Measurements from ENCODE around the gene UBASH3A. TPM values are rescaled to one million over a fixed set of nuclear protein-coding genes. Genes with fewer than 3 reads are reported as not detected.

UBASH3A gene
- polyA plus RNA-seq, 3 donors = not detected

GRCh38 chr21:42392731-42393442 is 10.8 kb upstream of the UBASH3A start:
- no peak overlapping the region for H3K4me3 ChIP-seq (replicated peaks in 1 of 3; ENCODE audit: low read depth in 2 of 3, low read length in 3 of 3)
- 92% methylated on average over 11 of the region's 17 CpGs for WGBS (ENCODE audit: insufficient coverage)
- no peak overlapping the region for H3K4me2 ChIP-seq (replicated peaks; ENCODE audit: extremely low read depth, low read length, poor library complexity, severe bottlenecking)
- H3K9me3 ChIP-seq (replicated peaks in 1 of 2; ENCODE audit: control insufficient read depth in 1 of 2, insufficient read depth in 1 of 2, low read length in 2 of 2) = no peaks in the 10 kb centered on the region
- Mint-ChIP-seq H3K4me1 (peaks cover 17% of the 10 kb centered on the region), H3K27me3 (ENCODE audit: low read depth in 3 of 3) (peaks cover 1 to 5% (median 1%) of the 10 kb centered on the region in 3 donors), H3K27ac (no peak overlapping the region), H3K9me3 (peaks cover 0 to 1% (median 0%) of the 10 kb centered on the region in 7 donors), H3K4me3 (peak overlapping the region in 1 of 2 donors; percentile 7), H3K36me3 (no peaks in the 10 kb centered on the region)
- intact Hi-C loops (cut with micrococcal nuclease) = no loop called here
- no peak for DNase-seq
- H3K79me2 ChIP-seq (ENCODE audit: insufficient read depth, low read length) = no peaks in the 10 kb centered on the region
- no peak overlapping the region for H2AFZ ChIP-seq (ENCODE audit: insufficient read depth, low read depth, low read length, poor library complexity, severe bottlenecking)
- H3K4me1 ChIP-seq (ENCODE audit: control insufficient read depth in 1 of 2, insufficient read depth in 2 of 2, low read length in 2 of 2) = peaks cover 0 to 11% of the 10 kb centered on the region in 2 donors
- no peaks in the 10 kb centered on the region for H3K36me3 ChIP-seq (replicated peaks in 1 of 2; ENCODE audit: control insufficient read depth in 1 of 2, insufficient read depth in 2 of 2, low read length in 2 of 2)
- no peak overlapping the region for H3K27ac ChIP-seq (ENCODE audit: low read depth in 1 of 2, low read length in 2 of 2)
- no peak overlapping the region for H3K9ac ChIP-seq (ENCODE audit: insufficient read depth, low read length, poor library complexity, severe bottlenecking)
- H4K20me1 ChIP-seq (ENCODE audit: insufficient read depth, low read length) = no peaks in the 10 kb centered on the region
- no peak for TF ChIP-seq CTCF (IDR thresholded peaks at IDR 0.05)
- H3K27me3 ChIP-seq (ENCODE audit: control insufficient read depth in 2 of 2, insufficient read depth in 2 of 2, low read length in 2 of 2) = no peaks in the 10 kb centered on the region

- no peak overlapping the region for H3K4me2 ChIP-seq (replicated peaks; ENCODE audit: extremely low read depth, low read length, poor library complexity, severe bottlenecking)
- no peak overlapping the region for H3K27ac ChIP-seq (ENCODE audit: low read depth in 1 of 2, low read length in 2 of 2)
- TF ChIP-seq CTCF (IDR thresholded peaks at IDR 0.05) = no peak
- peaks cover 0 to 7% of the 10 kb centered on the region in 2 donors for H3K4me1 ChIP-seq (ENCODE audit: control insufficient read depth in 1 of 2, insufficient read depth in 2 of 2, low read length in 2 of 2)
- no peak overlapping the region for H2AFZ ChIP-seq (ENCODE audit: insufficient read depth, low read depth, low read length, poor library complexity, severe bottlenecking)
- no peaks in the 10 kb centered on the region for H3K27me3 ChIP-seq (ENCODE audit: control insufficient read depth in 2 of 2, insufficient read depth in 2 of 2, low read length in 2 of 2)
- H3K36me3 ChIP-seq (replicated peaks in 1 of 2; ENCODE audit: control insufficient read depth in 1 of 2, insufficient read depth in 2 of 2, low read length in 2 of 2) = no peaks in the 10 kb centered on the region
- Mint-ChIP-seq H3K36me3 (no peaks in the 10 kb centered on the region), H3K27me3 (ENCODE audit: low read depth in 3 of 3) (peaks cover 1 to 5% (median 1%) of the 10 kb centered on the region in 3 donors), H3K4me3 (no peak overlapping the region), H3K9me3 (peaks cover 0 to 1% (median 0%) of the 10 kb centered on the region in 7 donors), H3K27ac (no peak overlapping the region), H3K4me1 (peaks cover 11% of the 10 kb centered on the region)
- no CpG with 5 or more reads among the region's 8 CpGs for WGBS (ENCODE audit: insufficient coverage)
- intact Hi-C loops (cut with micrococcal nuclease) = no loop called here
- no peaks in the 10 kb centered on the region for H3K79me2 ChIP-seq (ENCODE audit: insufficient read depth, low read length)
- no peak overlapping the region for H3K9ac ChIP-seq (ENCODE audit: insufficient read depth, low read length, poor library complexity, severe bottlenecking)
- H3K9me3 ChIP-seq (replicated peaks in 1 of 2; ENCODE audit: control insufficient read depth in 1 of 2, insufficient read depth in 1 of 2, low read length in 2 of 2) = no peaks in the 10 kb centered on the region
- no peak for DNase-seq
- H4K20me1 ChIP-seq (ENCODE audit: insufficient read depth, low read length) = no peaks in the 10 kb centered on the region
- no peak overlapping the region for H3K4me3 ChIP-seq (replicated peaks in 1 of 3; ENCODE audit: low read depth in 2 of 3, low read length in 3 of 3)
Measured at GRCh38 chr21:42393443-42393950, 10.2 kb upstream of the UBASH3A start.
